Measurements from ENCODE around the gene PANK1.
A peak's percentile ranks its signal among the peaks of the same experiment; 100 is the strongest.

PANK1 gene

GRCh38 chr10:89663144-89663543, 18.1 kb upstream of the PANK1 start:
- no peak overlapping the region for H3K4me3 Mint-ChIP-seq
- no peaks in the 10 kb centered on the region for H3K9me3 Mint-ChIP-seq
- no peak overlapping the region for H3K27ac Mint-ChIP-seq
- no peaks in the 10 kb centered on the region for H3K27me3 Mint-ChIP-seq
- no peaks in the 10 kb centered on the region for H3K36me3 Mint-ChIP-seq (ENCODE audit: low read depth)
- H3K4me1 Mint-ChIP-seq (ENCODE audit: low read depth) = no peaks in the 10 kb centered on the region

DNA sequence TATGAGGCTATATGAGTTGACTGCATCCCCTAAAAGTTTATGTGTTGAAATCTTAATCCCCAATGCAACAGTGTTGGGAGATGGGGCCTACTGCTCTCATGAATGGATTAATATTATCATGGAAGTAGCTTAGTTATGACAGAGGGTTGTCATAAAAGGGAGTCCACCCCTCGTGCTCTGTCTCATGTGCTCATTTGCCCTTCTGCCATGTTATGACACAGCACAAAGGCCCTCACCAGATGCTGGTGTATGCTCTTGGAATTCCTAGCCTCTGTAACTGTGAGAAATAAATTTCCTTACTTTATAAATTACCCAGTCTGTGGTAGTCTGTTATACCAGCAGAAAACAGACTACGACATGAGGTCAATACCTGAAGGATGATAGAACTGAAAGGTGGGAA, 17.6 kb upstream of the PANK1 start:
- no peaks in the 10 kb centered on the region for H3K36me3 Mint-ChIP-seq (ENCODE audit: low read depth)
- H3K27ac Mint-ChIP-seq = no peak overlapping the region
- no peak overlapping the region for H3K4me3 Mint-ChIP-seq
- no peaks in the 10 kb centered on the region for H3K27me3 Mint-ChIP-seq
- H3K9me3 Mint-ChIP-seq = no peaks in the 10 kb centered on the region
- no peaks in the 10 kb centered on the region for H3K4me1 Mint-ChIP-seq (ENCODE audit: low read depth)

GRCh38 chr10:89659143-89660131, 14.4 kb upstream of the PANK1 start:
- H3K36me3 Mint-ChIP-seq (ENCODE audit: low read depth) = no peaks in the 10 kb centered on the region

DNA sequence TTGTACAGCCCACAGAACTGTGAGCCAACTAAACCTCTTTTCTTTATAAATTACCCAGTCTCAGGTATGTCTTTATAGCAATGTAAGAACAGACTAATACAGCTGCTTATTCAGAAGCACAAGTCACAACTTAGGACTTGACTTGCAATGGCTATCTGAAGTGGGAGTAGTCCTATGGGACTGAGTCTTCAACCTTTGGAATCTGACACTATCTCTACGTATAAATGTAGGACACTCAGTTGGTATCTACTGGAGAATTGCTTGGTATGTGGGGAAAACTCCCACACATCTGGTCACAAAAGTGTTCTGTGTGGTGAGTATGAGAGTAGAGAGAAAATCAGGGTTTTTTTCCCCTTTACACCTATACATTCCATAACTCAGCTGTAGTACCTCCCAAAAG, 12.3 kb upstream of the PANK1 start:
- H3K4me1 Mint-ChIP-seq (ENCODE audit: low read depth) = no peaks in the 10 kb centered on the region
- H3K9me3 Mint-ChIP-seq = peaks cover 5% of the 10 kb centered on the region
- H3K27me3 Mint-ChIP-seq = no peaks in the 10 kb centered on the region
- H3K27ac Mint-ChIP-seq = no peak overlapping the region
- H3K36me3 Mint-ChIP-seq (ENCODE audit: low read depth) = no peaks in the 10 kb centered on the region
- no peak overlapping the region for H3K4me3 Mint-ChIP-seq

More at GRCh38 chr10:89659143-89660131, 14.4 kb upstream of the PANK1 start:
- H3K4me3 Mint-ChIP-seq = no peak overlapping the region
- H3K9me3 Mint-ChIP-seq = peaks cover 5% of the 10 kb centered on the region
- no peaks in the 10 kb centered on the region for H3K27me3 Mint-ChIP-seq
- no peak overlapping the region for H3K27ac Mint-ChIP-seq
- H3K4me1 Mint-ChIP-seq (ENCODE audit: low read depth) = no peaks in the 10 kb centered on the region

GRCh38 chr10:89655722-89656121, 10.7 kb upstream of the PANK1 start:
- H3K36me3 Mint-ChIP-seq (ENCODE audit: low read depth) = no peaks in the 10 kb centered on the region
- no peak overlapping the region for H3K4me3 Mint-ChIP-seq

DNA sequence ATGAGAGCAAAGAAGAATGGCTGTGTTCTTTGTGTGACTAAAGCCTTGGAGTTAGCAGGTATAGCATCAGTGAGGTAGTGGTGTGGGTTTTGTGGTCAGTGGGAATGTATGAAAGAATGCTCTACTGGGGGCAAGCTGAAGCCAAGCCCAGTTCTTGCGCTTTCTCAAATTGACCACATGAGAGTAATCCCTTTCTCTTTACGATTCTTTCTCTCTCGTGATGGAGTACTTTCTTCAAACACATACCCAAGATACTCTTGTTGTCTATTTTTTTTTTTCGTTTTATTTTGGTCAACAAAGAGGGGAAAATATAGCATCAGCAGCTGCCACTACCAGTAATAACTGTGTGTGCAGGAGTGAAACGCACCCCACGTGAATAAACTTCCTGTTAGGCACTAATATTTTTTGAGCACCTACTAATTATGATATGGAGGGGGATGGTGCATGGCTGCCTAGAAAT, 8.4 kb upstream of the PANK1 start:
- Mint-ChIP-seq H3K4me3 (no peak overlapping the region), H3K27ac (no peak overlapping the region), H3K36me3 (ENCODE audit: low read depth) (no peaks in the 10 kb centered on the region), H3K27me3 (peaks cover 10% of the 10 kb centered on the region), H3K9me3 (peaks cover 5% of the 10 kb centered on the region), H3K4me1 (ENCODE audit: low read depth) (no peaks in the 10 kb centered on the region)

More at GRCh38 chr10:89655722-89656121, 10.7 kb upstream of the PANK1 start:
- no peak overlapping the region for H3K27ac Mint-ChIP-seq
- no peaks in the 10 kb centered on the region for H3K4me1 Mint-ChIP-seq (ENCODE audit: low read depth)
- peaks cover 5% of the 10 kb centered on the region for H3K9me3 Mint-ChIP-seq
- no peaks in the 10 kb centered on the region for H3K27me3 Mint-ChIP-seq

DNA sequence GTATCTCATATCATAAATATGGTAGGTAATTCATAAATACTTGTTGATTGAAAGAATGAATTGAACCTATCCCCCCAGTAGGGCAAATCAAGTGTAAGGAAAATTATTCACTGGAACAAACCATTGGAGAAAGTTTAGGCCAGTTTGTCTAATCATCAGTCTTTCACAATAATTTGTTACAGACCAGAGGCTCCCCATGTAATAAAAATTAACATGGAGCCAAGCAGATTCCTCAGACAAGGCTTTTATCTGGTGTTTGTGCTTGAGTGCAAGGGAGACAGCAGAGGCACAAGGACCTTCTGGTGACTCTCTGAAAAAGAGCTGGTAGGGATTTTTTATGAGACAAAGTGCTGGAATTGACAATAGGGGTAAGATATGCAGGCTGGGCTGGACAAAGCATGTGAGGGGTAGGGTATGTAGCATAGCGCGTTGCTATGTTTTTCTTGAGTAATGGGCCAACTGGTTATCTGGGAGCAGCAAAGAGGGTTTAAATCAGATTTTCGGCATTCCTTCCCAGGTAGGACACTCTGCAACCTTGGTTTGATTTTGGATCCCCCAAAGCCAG, 7.8 kb upstream of the PANK1 start:
- Mint-ChIP-seq H3K27me3 (peaks cover 15% of the 10 kb centered on the region), H3K4me1 (ENCODE audit: low read depth) (no peaks in the 10 kb centered on the region), H3K9me3 (peaks cover 5% of the 10 kb centered on the region), H3K27ac (no peak overlapping the region), H3K36me3 (ENCODE audit: low read depth) (no peaks in the 10 kb centered on the region), H3K4me3 (no peak overlapping the region)

DNA sequence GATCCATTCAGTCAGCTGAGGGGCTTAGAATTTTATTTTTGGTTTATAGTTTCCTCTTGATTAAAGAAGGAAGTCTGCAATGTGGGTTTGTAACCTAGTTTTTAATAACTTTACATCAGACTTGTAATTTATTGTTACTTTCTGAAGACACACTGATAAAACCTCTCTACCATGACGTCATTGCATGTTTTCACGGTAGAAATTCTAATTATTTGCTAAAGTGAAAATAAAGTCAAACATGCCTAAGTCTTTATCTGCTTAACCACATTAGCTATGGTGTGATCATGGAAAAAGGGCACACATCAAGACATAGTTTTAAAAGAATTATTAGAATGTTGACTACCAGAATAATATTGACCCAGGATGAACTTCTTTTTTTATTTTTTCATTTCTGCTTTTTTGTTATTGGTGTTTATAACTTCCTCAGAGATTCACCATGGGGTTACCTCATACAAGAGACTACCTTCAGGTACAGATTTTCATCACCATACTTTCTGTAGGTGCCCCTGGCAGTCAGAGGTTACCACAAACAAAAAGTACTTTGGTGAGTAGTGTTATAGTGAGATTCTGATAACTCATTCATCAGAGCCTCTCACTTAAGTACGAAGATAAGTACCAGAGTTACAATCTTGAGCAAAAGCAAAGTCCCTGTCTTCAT, 7.0 kb upstream of the PANK1 start:
- H3K4me3 Mint-ChIP-seq = no peak overlapping the region
- H3K4me1 Mint-ChIP-seq (ENCODE audit: low read depth) = no peaks in the 10 kb centered on the region
- H3K36me3 Mint-ChIP-seq (ENCODE audit: low read depth) = no peaks in the 10 kb centered on the region
- H3K27me3 Mint-ChIP-seq = peaks cover 20% of the 10 kb centered on the region
- no peak overlapping the region for H3K27ac Mint-ChIP-seq
- peaks cover 5% of the 10 kb centered on the region for H3K9me3 Mint-ChIP-seq

DNA sequence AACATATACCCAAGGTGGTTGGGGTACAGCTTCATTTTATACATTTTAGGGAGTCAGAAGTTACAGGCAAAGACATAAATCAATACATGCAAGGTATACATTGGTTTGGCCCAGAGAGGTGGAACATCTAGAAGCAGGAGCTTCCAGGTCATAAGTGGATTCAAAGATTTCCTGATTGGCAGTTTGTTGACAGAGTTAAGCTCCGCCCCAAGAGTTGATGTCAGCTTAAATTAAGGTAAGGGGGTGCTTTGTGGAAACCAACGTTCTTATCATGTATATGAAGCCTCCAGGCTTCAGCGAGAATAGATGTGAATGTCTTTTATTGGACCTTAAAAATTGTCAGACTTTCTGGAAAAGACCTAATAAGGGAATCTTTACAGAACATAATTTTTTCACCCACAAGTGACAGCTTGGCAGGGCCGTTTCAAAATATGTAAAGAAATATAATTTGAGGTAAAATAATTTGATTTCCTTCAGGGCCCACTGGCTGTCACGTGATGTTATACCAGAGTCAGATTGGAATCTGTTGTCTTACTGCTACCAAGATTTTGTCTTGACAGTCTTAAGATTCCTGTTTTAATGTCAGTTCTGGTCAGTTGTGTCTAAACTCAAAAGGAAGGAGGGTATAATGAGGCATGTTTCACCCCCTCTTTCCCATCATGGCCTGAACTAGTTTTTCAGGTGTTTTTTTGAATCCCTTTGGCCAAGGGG, 6.3 kb upstream of the PANK1 start:
- Mint-ChIP-seq H3K9me3 (peaks cover 5% of the 10 kb centered on the region), H3K4me3 (no peak overlapping the region), H3K27ac (no peak overlapping the region), H3K36me3 (ENCODE audit: low read depth) (no peaks in the 10 kb centered on the region), H3K27me3 (peaks cover 24% of the 10 kb centered on the region), H3K4me1 (ENCODE audit: low read depth) (no peaks in the 10 kb centered on the region)

GRCh38 chr10:89649051-89649450, 4.0 kb upstream of the PANK1 start:
- H3K27me3 Mint-ChIP-seq = peaks cover 31% of the 10 kb centered on the region
- H3K27ac Mint-ChIP-seq = no peak overlapping the region
- no peaks in the 10 kb centered on the region for H3K9me3 Mint-ChIP-seq
- no peak overlapping the region for H3K4me3 Mint-ChIP-seq
- H3K36me3 Mint-ChIP-seq (ENCODE audit: low read depth) = no peaks in the 10 kb centered on the region
- H3K4me1 Mint-ChIP-seq (ENCODE audit: low read depth) = peaks cover 9% of the 10 kb centered on the region

GRCh38 chr10:89648074-89648473, 3.0 kb upstream of the PANK1 start:
- Mint-ChIP-seq H3K27me3 (peaks cover 31% of the 10 kb centered on the region), H3K4me3 (no peak overlapping the region), H3K27ac (no peak overlapping the region), H3K9me3 (no peaks in the 10 kb centered on the region), H3K4me1 (ENCODE audit: low read depth) (peaks cover 9% of the 10 kb centered on the region), H3K36me3 (ENCODE audit: low read depth) (no peaks in the 10 kb centered on the region)

DNA sequence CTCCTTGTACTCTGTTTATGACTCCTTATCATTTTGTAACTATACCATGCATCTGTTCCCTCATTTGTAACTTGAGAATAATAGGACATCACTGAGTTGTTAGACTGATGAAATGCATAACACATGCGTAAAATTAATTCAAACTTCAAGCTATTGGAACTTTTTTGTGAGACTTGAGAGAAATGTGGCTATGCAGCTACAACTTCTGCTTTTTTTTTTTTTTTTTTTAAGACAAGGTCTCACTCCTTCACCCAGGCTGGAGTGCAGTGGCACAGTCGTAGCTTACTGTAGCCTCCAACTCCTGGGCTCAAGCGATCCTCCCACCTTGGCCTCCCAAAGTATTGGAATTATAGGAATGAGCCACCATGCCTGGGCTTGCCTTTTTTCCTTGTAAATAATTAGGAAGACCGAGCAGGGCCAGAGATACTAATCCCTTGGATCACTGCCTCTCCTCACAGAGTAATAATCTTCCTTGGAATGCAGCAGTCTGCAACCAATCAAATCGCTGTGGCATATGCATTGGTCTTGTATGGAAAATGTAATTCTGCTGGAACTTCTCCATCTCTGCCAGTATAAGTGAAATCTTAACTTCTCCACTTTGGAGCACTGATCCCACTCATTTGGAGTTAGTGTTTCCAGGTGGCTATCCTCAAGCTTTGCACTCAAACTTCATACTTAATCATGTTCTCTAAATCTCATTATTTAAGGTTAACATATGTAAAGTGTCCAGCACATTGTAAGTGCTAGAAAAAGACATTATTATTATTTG, 2.0 kb upstream of the PANK1 start:
- Mint-ChIP-seq H3K4me1 (ENCODE audit: low read depth) (peaks cover 9% of the 10 kb centered on the region), H3K9me3 (no peaks in the 10 kb centered on the region), H3K27me3 (peaks cover 31% of the 10 kb centered on the region), H3K36me3 (ENCODE audit: low read depth) (no peaks in the 10 kb centered on the region), H3K4me3 (no peak overlapping the region), H3K27ac (no peak overlapping the region)

- H3K27me3 Mint-ChIP-seq = peaks cover 31% of the 10 kb centered on the region
- H3K4me3 Mint-ChIP-seq = no peak overlapping the region
- H3K4me1 Mint-ChIP-seq (ENCODE audit: low read depth) = peaks cover 9% of the 10 kb centered on the region
- no peaks in the 10 kb centered on the region for H3K9me3 Mint-ChIP-seq
- H3K36me3 Mint-ChIP-seq (ENCODE audit: low read depth) = no peaks in the 10 kb centered on the region
- peak overlapping the region; percentile 84 for H3K27ac Mint-ChIP-seq
Measured at GRCh38 chr10:89645742-89646172, 715 bp upstream of the PANK1 start.

- H3K27me3 Mint-ChIP-seq = peaks cover 26% of the 10 kb centered on the region
- no peak overlapping the region for H3K27ac Mint-ChIP-seq
- no peaks in the 10 kb centered on the region for H3K36me3 Mint-ChIP-seq (ENCODE audit: low read depth)
- H3K4me1 Mint-ChIP-seq (ENCODE audit: low read depth) = peaks cover 9% of the 10 kb centered on the region
- H3K4me3 Mint-ChIP-seq = no peak overlapping the region
- no peaks in the 10 kb centered on the region for H3K9me3 Mint-ChIP-seq
Measured at GRCh38 chr10:89644691-89644966, 413 bp downstream of the PANK1 start.

Measured in stimulated activated naive CD8-positive, alpha-beta T cell treated with anti-CD3 and anti-CD28 coated beads, Interleukin-15, Interleukin-2, amounts not matched to agents 100 ng/mL and 50 ng/mL, for 24 hours (primary cell).